Stomach smooth muscle (tissue), 2 donors: ENCODE data around the gene TYMP.
A peak's percentile ranks its signal among the peaks of the same experiment; 100 is the strongest.
"Not testable (repeated sequence)": the region's sequence is repeated elsewhere in the genome, so short reads cannot be mapped to it uniquely, and the experiment has no call there.

ENCODE experiments used
- H3K27ac ChIP-seq: one replicate; pipeline ENCODE4 v1.7.0; 2013; ENCODE audit warnings: mild to moderate bottlenecking, low read length, inconsistent platforms
- H3K27me3 ChIP-seq, 2 donors: one replicate each; pipeline ENCODE4 v1.7.0; 2013; ENCODE audit warnings: low read length in 2 of 2; ENCODE audit not compliant: insufficient read depth in 2 of 2, control insufficient read depth in 1 of 2
- H3K36me3 ChIP-seq, 2 donors: one replicate each; pipeline ENCODE4 v1.7.0; 2013; ENCODE audit warnings: low read length in 2 of 2; ENCODE audit not compliant: control insufficient read depth in 2 of 2, insufficient read depth in 2 of 2
- H3K4me1 ChIP-seq: one replicate; pipeline ENCODE4 v1.7.0; 2013; ENCODE audit warnings: low read length; ENCODE audit not compliant: control insufficient read depth, insufficient read depth
- H3K4me3 ChIP-seq, 2 donors: one replicate each; pipeline ENCODE4 v1.7.0; 2013; ENCODE audit warnings: low read length in 2 of 2
- H3K9ac ChIP-seq, 2 donors: one replicate each; pipeline ENCODE4 v1.7.0; 2013; ENCODE audit warnings: low read length in 2 of 2, mild to moderate bottlenecking in 1 of 2
- H3K9me3 ChIP-seq, 2 donors: one replicate each; pipeline ENCODE4 v1.7.0; 2013; ENCODE audit warnings: low read length in 2 of 2; ENCODE audit not compliant: control insufficient read depth in 2 of 2
- donor health status: healthy.
- donor health status: Pancreatic carcinoma.

Gene TYMP

DNA sequence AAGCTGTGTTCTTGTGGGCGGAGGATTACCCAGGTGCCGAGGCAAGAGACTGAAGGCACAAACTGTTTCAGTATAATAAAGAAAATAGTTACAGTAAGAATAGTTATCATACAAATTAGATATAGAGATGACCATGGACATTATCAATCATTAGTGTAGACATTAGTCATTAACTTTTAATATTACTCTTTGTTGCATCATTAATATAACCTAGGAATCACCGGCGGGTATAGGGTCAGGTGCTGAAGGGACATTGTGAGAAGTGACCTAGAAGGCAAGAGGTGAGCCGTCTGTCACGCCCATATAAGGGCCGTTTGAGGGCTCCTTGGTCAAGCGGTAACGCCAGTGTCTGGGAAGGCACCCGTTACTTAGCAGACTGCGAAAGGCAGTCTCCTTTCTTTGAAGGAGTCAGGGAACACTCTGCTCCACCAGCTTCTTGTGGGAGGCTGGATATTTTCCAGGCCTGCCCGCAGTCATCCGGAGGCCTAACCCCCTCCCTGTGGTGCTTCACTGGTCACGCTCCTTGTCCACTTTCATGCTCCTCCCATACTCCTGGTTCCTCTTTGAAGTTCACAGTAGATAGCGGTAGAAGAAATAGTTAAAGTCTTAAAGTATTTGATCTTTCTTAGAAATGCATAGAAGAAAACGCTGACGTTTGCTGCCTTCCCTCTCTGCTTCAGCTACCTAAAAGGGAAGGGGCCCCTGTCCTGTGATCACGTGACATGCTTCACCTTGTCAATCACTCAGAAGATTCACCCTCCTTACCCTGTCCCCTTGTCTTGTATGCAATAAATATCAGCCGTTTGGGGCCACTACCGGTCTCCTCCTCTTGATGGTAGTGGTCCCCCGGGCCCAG, 4.3 kb upstream of the TYMP start:
- Histone ChIP-seq H3K27me3 (peaks cover 21 to 69% of the 10 kb centered on the region in 2 donors), H3K4me1 (peaks cover 32% of the 10 kb centered on the region)
- not testable (repeated sequence) for H3K36me3 ChIP-seq, H3K4me3 ChIP-seq, H3K27ac ChIP-seq, H3K9me3 ChIP-seq, H3K9ac ChIP-seq

DNA sequence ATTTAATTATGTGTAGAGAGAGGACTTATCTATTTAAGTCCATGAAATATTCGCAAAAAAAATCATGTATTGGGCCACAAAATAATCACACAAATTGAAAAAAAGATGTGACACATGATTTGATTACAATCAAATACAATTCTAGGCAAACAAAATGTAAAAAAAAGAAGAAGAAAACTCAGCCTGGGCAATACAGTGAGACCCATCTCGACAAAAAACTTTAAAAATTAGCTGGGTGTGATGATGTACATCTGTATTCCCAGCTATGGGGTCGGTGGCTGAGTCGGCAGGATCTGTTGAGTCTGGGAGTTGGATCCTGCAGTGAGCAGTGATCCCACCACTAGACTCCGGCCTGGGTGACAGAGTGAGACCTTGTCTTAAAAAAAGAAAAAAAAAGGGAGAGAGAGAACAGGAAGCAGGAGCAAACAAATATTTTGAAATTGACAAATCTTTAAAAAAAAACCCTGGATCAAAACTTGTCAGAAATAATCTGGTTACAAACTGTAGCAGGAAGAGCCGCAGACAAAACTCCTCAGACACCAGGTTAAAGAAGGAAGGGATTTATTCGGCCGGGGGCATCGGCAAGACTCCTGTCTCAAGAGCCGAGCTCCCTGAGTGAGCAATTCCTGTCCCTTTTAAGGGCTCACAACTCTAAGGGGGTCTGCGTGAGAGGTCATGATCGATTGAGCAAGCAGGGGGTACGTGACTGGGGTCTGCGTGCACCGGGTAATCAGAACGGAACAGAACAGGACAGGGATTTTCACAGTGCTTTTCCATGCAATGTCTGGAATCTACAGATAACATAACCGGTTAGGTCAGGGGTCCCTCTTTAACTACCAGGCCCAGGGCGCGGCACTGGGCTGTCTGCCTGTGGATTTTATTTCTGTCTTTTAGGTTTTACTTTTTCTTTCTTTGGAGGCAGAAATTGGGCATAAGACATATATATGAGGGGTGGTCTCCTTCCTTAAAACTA, 3.3 kb upstream of the TYMP start:
- Histone ChIP-seq H3K4me1 (peaks cover 32% of the 10 kb centered on the region), H3K27me3 (peaks cover 19 to 70% of the 10 kb centered on the region in 2 donors), H3K4me3 (no peak overlapping the region), H3K9me3 (no peaks in the 10 kb centered on the region), H3K9ac (no peak overlapping the region), H3K27ac (peak overlapping the region; percentile 71), H3K36me3 (no peaks in the 10 kb centered on the region)

DNA sequence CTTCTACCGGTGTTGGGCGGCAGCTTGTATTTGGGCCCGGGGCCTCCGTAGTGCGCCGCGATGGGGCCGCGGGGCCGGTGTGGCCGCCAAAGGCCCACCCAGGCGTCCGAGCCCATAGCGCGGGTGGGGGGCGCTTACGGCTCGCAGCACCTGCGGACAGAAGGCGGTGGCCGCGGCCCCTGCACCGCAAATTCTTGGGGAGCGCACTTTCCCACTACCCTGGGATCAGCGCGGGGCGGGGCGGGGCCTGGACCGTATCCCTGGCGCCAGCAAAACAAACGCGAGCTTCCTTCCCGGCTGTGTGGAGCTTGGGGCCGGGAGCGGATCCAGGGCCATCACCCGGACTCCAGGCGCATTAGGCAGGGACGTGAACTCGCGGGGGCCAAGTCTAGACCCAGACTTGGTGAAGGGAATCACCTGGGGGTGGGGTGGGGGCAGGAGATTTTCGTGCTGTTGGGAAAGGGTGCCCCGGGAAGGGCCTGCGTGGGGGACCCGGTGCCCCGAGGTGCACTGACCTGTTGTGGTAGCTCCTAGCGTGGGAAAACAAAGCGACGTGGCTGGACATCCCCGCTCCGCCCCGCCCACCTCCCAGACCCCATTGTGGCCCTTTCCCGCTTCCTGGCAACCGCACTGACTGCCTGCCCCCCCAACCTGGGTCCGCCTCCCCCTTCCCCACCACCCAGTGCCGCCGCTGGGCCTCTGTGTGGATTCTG, 2.3 kb upstream of the TYMP start:
- peak overlapping the region; percentile 55 to 68 for H3K4me3 ChIP-seq
- peaks cover 19 to 66% of the 10 kb centered on the region in 2 donors for H3K27me3 ChIP-seq
- no peaks in the 10 kb centered on the region for H3K36me3 ChIP-seq
- H3K4me1 ChIP-seq: peaks cover 37% of the 10 kb centered on the region
- no peaks in the 10 kb centered on the region for H3K9me3 ChIP-seq
- peak overlapping the region; percentile 71 for H3K27ac ChIP-seq
- peak overlapping the region in 1 of 2 donors; percentile 74 for H3K9ac ChIP-seq

DNA sequence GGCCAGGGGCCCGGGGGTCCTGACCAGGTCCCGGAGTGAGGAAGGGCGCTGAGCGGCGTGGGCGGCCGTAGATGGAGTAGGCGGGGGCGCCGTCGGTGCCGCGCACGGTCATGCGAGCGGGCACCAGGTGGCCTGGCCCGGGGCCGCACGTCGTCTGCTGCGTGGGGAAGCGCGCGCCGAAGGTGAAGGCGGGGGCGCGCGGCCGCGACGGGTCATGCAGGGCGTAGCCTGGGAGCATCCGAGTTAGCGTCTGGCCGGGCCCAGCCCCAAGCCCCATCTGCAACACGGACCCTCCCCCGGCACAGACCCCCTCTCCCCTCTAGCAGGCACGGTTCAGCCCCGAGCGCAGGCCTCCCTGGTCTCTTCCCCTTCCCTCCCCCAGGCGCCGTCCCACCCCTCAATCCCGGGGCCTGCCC, 1.7 kb upstream of the TYMP start:
- Histone ChIP-seq H3K9ac (peak overlapping the region; percentile 58 to 74), H3K36me3 (no peaks in the 10 kb centered on the region), H3K4me1 (peaks cover 42% of the 10 kb centered on the region), H3K27me3 (peaks cover 19 to 66% of the 10 kb centered on the region in 2 donors), H3K9me3 (no peaks in the 10 kb centered on the region), H3K27ac (peak overlapping the region; percentile 71), H3K4me3 (peak overlapping the region; percentile 55 to 68)

DNA sequence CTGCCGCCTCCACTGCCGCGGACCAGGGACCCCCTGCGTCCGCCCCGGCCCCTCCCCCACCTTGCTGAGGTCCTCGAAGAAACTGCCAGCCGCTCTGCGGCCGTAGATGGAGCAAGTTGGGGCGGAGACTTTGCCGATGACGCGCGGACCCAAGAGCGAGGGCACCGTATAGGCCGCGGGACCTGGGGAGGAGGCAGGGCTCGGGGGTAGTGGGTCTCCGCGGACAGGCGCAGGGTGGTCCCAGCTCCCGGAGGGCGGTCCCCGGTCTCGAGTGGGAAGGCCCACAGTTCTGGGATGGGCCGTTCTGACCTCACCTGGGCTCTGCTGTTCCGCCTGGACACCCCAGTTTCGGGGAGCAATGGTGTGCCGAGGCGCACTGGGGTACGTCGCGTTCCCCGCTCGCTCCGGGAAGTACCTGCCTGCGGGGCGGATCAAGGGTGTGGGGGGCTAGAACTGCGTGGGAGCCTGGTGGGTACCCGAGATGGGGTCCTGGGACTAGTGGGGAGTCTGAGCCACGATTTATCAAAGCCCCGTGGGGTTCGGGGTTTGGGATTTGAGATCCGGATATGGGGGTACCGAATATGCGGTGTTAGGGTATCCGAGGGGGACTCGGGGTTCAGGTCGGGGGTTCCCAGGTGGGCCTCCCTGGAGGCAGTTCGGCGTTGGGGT, 1.2 kb upstream of the TYMP start:
- Histone ChIP-seq H3K4me1 (peaks cover 46% of the 10 kb centered on the region), H3K27ac (peak overlapping the region; percentile 71), H3K36me3 (no peaks in the 10 kb centered on the region), H3K9me3 (no peaks in the 10 kb centered on the region), H3K9ac (peak overlapping the region; percentile 58 to 74), H3K4me3 (peak overlapping the region; percentile 55 to 68), H3K27me3 (peaks cover 15 to 64% of the 10 kb centered on the region in 2 donors)

DNA sequence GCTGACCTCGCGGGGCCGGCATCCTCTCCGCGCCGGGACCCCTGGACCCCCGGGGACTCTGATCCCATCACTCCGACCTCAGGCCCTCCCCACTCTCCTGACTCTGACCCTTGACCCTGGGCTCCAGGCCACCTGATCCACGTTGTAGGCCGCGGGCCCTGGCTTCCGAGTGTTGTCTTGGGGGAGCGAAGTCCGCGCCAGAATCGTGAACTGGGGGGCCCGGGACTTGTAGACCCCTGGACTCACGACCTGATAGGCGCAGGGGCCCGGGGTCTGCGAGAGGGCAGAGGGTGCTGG, 716 bp upstream of the TYMP start:
- no peaks in the 10 kb centered on the region for H3K9me3 ChIP-seq
- H3K27ac ChIP-seq: peak overlapping the region; percentile 71
- peak overlapping the region in 1 of 2 donors; percentile 68 for H3K4me3 ChIP-seq
- peak overlapping the region; percentile 55 to 74 for H3K9ac ChIP-seq
- H3K4me1 ChIP-seq: peaks cover 46% of the 10 kb centered on the region
- H3K27me3 ChIP-seq: peaks cover 15 to 62% of the 10 kb centered on the region in 2 donors
- no peaks in the 10 kb centered on the region for H3K36me3 ChIP-seq

DNA sequence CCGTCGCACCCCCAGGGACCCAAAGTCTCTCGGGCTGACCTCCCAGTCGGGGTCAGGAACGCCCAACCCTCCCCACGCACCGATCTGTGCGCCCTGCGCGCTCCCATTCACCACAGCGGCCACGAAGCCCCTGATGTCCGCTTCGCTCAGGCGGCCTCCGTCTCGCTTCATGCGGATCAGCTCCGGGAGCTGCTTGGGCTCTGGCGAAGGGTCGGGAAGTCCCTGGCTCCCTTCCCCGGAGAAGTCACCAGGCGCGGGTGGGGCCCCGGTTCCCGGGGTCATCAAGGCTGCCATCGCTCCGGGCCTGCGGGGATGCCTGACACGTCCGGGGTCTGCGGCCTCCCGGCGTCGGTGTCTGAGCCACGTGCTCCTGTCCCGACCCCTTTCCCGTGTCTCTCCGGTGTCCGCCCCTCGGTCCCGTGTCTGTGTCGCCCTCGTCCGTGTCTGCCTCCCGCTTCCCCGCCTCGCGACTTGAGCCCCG, 356 bp downstream of the TYMP start:
- Histone ChIP-seq H3K27ac (peak overlapping the region; percentile 37), H3K9me3 (no peaks in the 10 kb centered on the region), H3K4me3 (peak overlapping the region; percentile 4 to 68), H3K9ac (peak overlapping the region; percentile 13 to 14), H3K4me1 (peaks cover 55% of the 10 kb centered on the region), H3K27me3 (peaks cover 15 to 56% of the 10 kb centered on the region in 2 donors), H3K36me3 (no peaks in the 10 kb centered on the region)

DNA sequence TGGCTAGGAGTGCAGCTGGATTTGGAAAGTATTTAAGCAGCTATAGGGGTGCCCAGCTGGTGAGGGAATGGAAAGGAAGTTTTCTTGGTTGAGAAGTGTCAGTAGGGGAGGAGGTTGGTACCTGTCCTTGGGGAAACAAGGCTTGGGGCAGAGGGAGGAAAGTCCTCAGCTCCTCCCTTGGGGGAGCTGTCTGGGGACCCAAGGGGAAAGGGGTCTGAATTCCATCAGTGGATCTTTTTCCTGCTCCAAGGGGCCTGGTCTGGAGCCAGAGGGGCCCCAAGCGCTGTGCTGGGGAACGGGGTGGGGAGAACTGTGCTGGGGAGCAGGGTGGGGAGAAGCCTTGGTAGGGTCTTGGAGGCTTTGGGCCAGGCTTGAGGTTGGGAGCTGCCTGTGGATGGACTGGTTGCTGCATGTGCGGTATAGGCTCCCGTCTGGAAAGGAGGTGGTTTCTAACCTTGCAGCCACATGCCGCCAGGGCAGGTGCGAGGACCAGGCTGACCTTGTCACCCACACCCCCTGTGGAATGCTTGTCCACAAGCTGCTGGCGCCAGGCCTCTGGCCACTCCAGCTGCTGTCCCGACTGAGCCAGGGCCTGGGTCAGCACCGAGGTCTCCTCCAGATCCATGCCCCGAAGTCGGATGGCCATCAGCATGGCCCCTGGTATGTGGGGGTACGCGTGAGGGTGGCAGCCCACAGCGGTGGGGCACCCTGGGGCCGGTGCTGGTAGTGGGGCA, 963 bp downstream of the TYMP start:
- Histone ChIP-seq H3K9ac (peak overlapping the region in 1 of 2 donors; percentile 14), H3K4me1 (peaks cover 61% of the 10 kb centered on the region), H3K27ac (peak overlapping the region; percentile 37)

DNA sequence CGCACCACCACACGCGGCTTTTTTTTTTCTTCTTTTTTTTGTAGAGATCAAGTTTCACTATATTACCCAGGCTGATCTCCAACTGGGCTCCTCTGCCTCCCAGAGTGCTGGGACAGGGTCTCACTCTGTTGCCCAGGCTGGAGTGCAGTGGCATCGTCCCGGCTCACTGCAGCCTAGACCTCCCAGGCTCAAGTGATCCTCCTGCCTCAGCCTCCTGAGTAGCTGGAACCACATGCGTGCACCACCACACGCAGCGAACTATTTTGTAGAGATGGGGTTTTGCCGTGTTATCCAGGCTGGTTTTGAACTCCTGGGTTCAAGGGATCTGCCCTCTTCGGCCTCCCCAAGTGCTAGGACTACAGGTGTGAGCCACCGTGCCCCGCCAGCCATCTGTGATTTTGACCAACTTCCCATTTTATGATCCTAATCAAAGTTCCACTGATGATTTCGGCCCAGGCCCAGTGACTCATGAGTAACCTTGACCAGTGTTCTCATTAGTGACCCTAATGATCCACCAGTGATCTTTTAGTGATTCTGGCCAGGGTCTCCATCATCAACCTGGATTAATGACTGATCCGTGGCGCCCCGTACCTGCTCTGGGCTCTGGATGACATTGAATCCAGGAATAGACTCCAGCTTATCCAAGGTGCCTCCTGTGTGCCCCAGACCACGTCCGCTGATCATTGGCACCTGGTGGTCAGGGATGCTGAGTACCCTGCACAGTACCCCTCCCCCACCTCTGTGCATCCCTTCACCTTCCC, 1.7 kb downstream of the TYMP start:
- Histone ChIP-seq H3K27me3 (peaks cover 13 to 43% of the 10 kb centered on the region in 2 donors), H3K4me3 (peak overlapping the region in 1 of 2 donors; percentile 8), H3K9me3 (no peaks in the 10 kb centered on the region), H3K27ac (peak overlapping the region; percentile 6), H3K4me1 (peaks cover 65% of the 10 kb centered on the region), H3K36me3 (peaks cover 0 to 7% of the 10 kb centered on the region in 2 donors), H3K9ac (no peak overlapping the region)

More for the DNA sequence above, 963 bp downstream of the TYMP start:
- Histone ChIP-seq H3K4me3 (peak overlapping the region in 1 of 2 donors; percentile 68), H3K36me3 (no peaks in the 10 kb centered on the region), H3K27me3 (peaks cover 15 to 50% of the 10 kb centered on the region in 2 donors), H3K9me3 (no peaks in the 10 kb centered on the region)
